ENCODE data around the gene DEDD2.

DEDD2 gene

GRCh38 chr19:42226886-42227285 lies 9.4 kb upstream of the DEDD2 start:
- DNase-seq, result no peak

GRCh38 chr19:42225718-42226292 lies 8.3 kb upstream of the DEDD2 start:
- DNase-seq, result no peak

GRCh38 chr19:42224940-42225717 lies 7.7 kb upstream of the DEDD2 start:
- no peak for DNase-seq

- no peak for DNase-seq
Observed at GRCh38 chr19:42220751-42221097, 3.2 kb upstream of the DEDD2 start.

- DNase-seq, result peak; percentile 96
Observed at GRCh38 chr19:42219812-42220750, 2.6 kb upstream of the DEDD2 start, which contains the start of gene ZNF526. TSS of gene ZNF526 (plus strand) at chr19:42220312. CDS start at chr19:42224404, 4,092 bp downstream.

GRCh38 chr19:42216653-42217519 lies 591 bp downstream of the DEDD2 start:
- DNase-seq, result peak in 1 of 2 experiments; percentile 4

GRCh38 chr19:42214810-42215485 lies 2.5 kb downstream of the DEDD2 start:
- DNase-seq, result no peak

GRCh38 chr19:42212886-42213285 lies 4.6 kb downstream of the DEDD2 start:
- DNase-seq, result no peak

- no peak for DNase-seq
Observed at GRCh38 chr19:42208612-42209011, 8.9 kb downstream of the DEDD2 start.

GRCh38 chr19:42207767-42208271 lies 9.7 kb downstream of the DEDD2 start:
- DNase-seq, result no peak

- DNase-seq, result no peak
Observed at GRCh38 chr19:42206871-42207755, 10.4 kb downstream of the DEDD2 start.

GRCh38 chr19:42204664-42205063 lies 12.8 kb downstream of the DEDD2 start:
- no peak for DNase-seq

- no peak for DNase-seq
Observed at GRCh38 chr19:42203700-42204099, 13.8 kb downstream of the DEDD2 start.

GRCh38 chr19:42202290-42202880 lies 15.1 kb downstream of the DEDD2 start:
- no peak for DNase-seq

GRCh38 chr19:42201489-42202289 lies 15.8 kb downstream of the DEDD2 start:
- no peak for DNase-seq

- DNase-seq, result no peak
Observed at GRCh38 chr19:42200116-42200715, 17.3 kb downstream of the DEDD2 start.

GRCh38 chr19:42199440-42200115 lies 17.9 kb downstream of the DEDD2 start:
- DNase-seq, result no peak

Data from SHP77 (cell line).